ENCODE data around the gene CIB4.

The CIB4 gene

GRCh38 chr2:26609205-26609631, 31.9 kb downstream of the CIB4 start:
- DNase-seq (ENCODE audit: low read depth in 2 of 2, low spot score in 1 of 2) = no peak

DNA sequence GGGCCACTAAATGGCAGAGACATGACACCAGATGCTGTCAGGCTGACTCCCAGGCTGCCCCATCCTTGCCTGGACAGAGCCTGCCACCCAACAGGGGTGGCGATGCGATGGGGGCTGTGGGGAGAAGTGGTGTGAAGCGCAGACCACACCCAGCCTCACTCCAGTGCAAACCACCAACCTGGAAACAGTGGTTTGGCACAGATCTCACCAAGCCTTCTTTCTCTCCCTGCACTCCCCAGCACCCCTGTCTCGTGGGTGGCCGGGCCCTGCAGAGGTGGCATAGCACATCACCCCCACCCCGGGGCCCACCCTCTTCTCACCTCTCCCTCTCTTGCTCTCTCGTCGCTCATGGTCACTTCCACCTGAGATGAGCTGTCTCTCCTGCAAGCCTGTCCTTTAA, 32.6 kb downstream of the CIB4 start:
- no peak for DNase-seq (ENCODE audit: low read depth in 2 of 2, low spot score in 1 of 2)

DNA sequence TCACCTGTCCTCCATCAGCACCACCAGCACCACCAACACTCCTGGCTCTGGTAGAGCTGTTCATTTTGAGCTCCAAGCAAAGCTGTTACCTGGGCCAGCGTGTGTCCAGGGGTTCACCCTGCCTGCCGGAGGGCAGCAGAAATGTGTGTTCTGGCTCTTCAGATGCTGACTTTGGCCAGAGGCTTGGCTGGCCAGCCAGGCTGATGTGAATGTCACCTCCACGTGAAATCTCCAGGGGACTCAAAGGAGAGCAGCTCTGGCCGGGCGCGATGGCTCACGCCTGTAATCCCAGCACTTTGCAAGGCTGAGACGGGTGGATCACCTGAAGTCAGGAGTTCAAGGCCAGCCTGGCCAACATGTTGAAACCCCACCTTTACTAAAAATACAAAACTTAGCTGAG, 33.5 kb downstream of the CIB4 start:
- DNase-seq (ENCODE audit: low read depth in 2 of 2, low spot score in 1 of 2) = no peak

GRCh38 chr2:26606847-26607190, 34.3 kb downstream of the CIB4 start:
- no peak for DNase-seq (ENCODE audit: low read depth in 2 of 2, low spot score in 1 of 2)

DNA sequence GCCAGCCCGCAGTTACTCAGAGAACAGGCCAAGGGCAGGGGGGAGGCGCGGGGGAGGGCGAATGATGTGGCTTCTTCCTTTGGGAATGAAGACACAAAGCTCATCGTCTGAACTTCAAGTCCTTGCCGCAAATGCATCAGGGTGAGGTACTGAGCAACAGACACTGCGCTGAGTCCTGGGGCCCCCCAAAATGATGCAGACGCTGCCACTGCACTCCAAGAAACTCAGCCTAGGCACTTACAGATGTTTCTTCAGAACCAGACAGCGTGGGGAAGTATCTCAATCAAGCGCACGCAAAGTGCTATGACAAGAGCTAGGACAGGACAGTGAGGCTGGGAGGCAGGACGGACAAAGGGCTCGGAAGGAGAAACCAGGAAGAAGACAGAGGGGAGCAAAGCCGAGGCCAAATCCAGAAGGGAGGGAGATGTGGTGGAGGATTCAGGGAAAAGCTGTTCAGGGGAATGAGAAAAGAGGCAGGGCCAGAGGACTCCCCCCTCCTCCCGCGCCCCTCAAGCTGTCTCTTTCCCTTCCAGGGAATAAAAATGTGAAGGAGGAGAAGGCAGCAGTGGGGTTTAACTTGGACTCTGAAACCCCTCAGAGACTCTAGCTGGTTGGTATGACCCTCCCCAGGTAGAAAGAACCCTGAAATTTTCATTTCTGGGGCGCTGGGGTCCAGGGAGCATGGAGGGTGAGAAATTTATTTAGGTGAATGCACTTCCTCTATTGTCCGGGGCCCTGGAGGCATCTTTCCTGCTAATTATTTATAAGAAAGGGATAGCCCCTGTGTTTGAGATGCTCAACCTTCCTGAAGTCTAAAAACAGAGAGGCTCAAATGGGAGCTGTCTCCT, 34.9 kb downstream of the CIB4 start:
- no peak for DNase-seq (ENCODE audit: low read depth in 2 of 2, low spot score in 1 of 2)

- DNase-seq (ENCODE audit: low read depth in 2 of 2, low spot score in 1 of 2) = no peak
Observed at GRCh38 chr2:26605195-26605998, 35.8 kb downstream of the CIB4 start.

DNA sequence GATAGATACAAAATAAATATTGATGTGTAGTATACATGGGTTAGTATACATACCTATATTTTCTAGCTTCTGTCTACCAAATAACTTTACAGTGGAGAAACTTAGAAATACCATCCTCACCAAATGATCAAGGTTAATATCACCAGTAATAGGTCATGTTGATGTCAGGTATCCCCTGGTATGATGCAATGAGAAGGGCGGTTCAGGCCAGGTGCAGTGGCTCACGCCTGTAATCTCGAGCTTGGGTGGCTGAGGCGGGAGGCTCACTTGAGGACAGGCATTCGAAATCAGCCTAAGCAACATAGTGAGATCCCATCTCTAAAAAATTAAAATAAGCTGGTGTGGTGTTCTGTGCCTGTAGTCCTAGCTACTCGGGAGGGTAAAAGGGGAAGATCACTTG, 38.6 kb downstream of the CIB4 start:
- no peak for DNase-seq (ENCODE audit: low read depth in 2 of 2, low spot score in 1 of 2)

GRCh38 chr2:26599387-26599786, 41.8 kb downstream of the CIB4 start:
- no peak for DNase-seq (ENCODE audit: low read depth in 2 of 2, low spot score in 1 of 2)

GRCh38 chr2:26598996-26599373, 42.2 kb downstream of the CIB4 start:
- DNase-seq (ENCODE audit: low read depth in 2 of 2, low spot score in 1 of 2) = no peak

GRCh38 chr2:26598336-26598995, 42.7 kb downstream of the CIB4 start:
- DNase-seq (ENCODE audit: low read depth in 2 of 2, low spot score in 1 of 2) = no peak

DNA sequence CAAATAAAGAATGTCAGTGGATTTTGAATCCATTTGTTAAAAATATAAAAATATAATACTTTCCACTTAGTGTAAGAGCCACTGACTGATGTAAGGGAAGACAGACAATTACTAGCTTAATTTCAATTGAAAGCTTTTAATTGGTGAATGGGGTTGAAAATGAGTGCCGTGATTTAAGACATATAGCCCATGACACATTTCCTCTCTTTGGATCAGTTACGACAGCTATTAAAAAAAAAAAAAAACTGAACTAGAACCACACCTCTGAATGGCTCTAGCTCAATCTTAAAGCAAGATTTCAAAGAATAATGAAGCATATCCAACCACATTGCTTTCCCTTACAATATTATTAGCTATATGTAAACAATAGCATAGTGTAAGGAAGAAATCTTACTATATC, 44.0 kb downstream of the CIB4 start:
- no peak for DNase-seq (ENCODE audit: low read depth in 2 of 2, low spot score in 1 of 2)

GRCh38 chr2:26595146-26595545, 46.0 kb downstream of the CIB4 start:
- no peak for DNase-seq (ENCODE audit: low read depth in 2 of 2, low spot score in 1 of 2)

DNA sequence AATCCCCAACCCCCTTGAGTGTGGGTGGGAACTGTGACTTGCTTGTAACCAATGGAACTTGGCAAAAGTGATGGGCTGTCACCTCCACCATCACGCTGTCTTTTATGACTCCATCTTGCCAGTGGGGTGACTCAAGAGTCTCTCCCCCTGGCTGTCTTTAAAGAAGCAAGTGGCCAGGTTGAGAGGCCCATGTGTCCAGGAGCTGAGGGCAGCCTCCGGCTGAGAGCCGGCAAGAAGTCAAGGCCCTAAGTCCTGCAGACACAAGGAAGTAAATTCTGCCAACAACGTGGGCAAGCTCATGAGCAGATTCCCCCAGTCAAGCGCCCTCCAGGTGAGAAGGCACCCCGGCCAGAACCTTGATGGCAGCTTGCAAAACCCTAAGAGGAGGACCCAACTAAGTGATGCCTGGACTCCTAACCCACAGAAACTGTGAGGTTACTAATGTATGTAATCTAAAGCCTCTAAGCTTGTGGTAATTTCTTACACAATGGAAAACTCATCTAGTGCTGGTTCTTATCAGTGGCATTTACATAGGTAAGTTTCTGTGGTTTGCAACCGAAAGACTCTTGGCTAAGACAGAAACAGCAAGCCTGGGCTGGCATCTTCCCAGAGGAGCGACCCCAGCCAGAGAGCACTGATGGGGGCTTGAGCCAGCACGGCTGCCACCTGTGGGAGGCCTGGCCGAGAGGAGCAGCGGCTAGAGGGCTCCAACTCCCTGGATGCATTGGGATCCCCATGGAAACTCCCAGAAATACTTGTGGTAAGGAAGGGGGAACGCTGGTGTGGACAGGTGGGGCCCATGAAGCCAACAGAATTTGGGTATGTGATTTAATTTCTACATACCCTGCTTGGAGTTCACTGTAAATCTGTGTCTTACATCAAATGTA, 49.3 kb downstream of the CIB4 start:
- DNase-seq (ENCODE audit: low read depth in 2 of 2, low spot score in 1 of 2) = no peak

DNA sequence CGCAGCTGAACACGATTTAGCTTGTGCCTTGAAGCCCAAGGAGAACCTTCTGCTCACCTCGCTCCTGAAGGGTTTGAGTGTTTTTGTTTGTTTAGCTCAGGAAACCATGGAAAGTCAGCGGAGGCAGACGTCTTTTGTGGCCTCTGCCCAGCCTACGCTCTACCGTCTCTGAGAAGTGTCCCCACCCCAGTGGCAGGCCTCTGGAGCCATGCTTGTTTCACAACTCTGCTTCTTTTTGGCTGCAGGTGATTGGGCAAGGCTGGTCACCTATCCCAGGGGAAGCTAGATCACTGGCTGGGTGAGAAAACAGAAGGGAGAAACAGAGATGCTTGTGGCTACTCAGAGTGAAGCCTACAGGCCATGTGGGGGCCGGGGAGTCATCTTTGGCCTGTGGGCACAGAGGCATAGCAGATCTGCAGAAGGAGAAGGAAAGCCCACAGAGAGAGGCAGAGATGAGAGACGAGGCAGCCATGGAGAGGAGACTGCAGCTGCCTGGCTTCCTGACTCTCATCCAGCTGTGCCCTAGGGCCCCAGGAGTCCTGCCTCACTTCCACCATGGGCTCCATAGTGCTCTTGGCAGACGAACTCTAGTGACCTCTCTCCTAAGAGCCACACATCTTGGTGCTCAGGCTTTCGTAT, 50.1 kb downstream of the CIB4 start:
- no peak for DNase-seq (ENCODE audit: low read depth in 2 of 2, low spot score in 1 of 2)

DNA sequence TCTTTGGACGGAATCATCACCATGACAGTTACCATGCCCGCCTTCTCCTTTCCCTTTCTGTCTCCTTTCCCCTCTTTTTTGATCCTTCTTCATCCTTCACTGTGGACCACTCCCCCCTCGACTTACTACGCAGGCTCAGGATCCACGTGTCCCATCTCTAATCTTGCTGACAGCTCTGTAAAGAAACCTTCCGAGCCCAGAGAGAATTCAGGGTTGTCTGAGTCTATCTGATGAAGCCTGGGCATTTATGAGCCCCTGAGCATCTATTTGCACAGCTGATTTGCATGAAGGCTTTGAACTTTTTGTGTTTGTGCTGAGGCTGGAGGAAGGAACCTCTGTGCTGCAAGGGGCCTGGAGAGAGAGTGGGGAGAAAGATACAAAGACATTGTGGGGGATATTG, 50.7 kb downstream of the CIB4 start:
- no peak for DNase-seq (ENCODE audit: low read depth in 2 of 2, low spot score in 1 of 2)

GRCh38 chr2:26588576-26588975, 52.6 kb downstream of the CIB4 start:
- no peak for DNase-seq (ENCODE audit: low read depth in 2 of 2, low spot score in 1 of 2)

GRCh38 chr2:26587994-26588393, 53.2 kb downstream of the CIB4 start:
- no peak for DNase-seq (ENCODE audit: low read depth in 2 of 2, low spot score in 1 of 2)

GRCh38 chr2:26585966-26586365, 55.2 kb downstream of the CIB4 start:
- DNase-seq (ENCODE audit: low read depth in 2 of 2, low spot score in 1 of 2) = no peak

DNA sequence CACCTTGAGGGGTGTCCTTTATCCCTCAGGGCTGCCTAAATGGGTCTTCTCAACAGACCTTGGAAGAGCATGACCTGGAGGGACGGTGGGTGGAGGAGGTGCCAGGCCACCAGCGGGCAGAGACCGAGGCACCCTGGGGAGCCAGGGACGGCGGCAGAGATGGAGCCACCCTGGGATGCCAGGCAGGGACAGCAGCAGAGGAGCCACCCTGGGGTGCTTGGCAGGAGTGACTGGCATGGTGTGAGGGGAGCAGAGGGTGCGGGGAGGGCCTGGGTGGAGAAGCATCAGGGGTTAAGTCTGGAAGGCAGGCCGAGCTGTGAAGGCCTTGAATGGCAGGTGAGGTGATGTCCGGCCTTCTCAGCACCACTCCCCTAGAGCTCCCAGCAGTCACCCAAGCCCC, 56.1 kb downstream of the CIB4 start:
- no peak for DNase-seq (ENCODE audit: low read depth in 2 of 2, low spot score in 1 of 2)

DNA sequence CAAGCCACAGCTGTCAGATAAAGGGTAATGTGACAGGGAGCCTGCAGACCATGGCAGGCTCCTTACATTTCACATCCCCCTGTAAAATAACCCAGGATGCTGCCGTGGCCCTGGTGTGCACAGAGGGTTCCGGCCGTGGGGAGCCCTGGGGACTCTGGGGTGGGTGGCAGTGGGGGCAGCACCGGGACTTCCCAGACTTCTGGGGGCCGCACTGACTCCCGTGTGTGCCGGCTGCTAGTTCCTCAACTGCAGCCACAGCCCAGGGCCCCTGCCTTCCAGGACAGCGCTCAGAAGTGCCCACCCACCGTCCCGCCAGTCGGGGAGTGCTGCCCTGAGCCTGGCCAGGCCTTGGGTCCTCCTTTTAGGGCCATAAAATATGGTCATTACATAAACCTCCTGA, 56.5 kb downstream of the CIB4 start:
- no peak for DNase-seq (ENCODE audit: low read depth in 2 of 2, low spot score in 1 of 2)

DNA sequence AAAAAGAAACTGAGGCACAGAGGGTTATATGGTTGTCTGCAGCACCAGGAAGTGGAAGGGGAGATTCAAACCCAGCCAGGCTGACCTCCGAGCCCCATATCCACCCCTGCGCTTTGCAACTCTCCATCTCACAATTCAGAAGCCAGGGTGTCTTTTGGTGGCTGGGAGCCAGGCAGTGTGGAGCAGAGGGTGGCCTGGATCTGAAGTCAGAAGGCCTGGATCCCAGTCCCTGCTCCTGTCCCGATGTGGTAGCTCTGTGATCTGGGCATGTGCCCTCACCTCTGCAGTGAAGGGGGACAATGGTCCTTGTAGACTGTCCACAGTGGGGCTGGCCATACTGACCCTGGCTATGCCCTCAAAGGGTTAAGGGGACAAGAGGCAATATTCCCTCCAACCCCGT, 57.0 kb downstream of the CIB4 start:
- DNase-seq (ENCODE audit: low read depth in 2 of 2, low spot score in 1 of 2) = no peak
